Thoracic aorta (tissue), 2 donors: ENCODE measurements around the gene DENND1B. TPM values are rescaled to one million over a fixed set of nuclear protein-coding genes. Genes with fewer than 3 reads are reported as not detected.

Experiments
- ATAC-seq: fragments of 150-250 bp; one replicate; pipeline ENCODE4 v1.8.0; 2017; ENCODE audit warnings: low read depth; ENCODE audit not compliant: insufficient number of reproducible peaks, low FRiP score
- DNase-seq: peaks from one replicate; pipeline ENCODE4 v3.0.0-alpha.2; 2020; ENCODE audit warnings: low spot score
- H3K27ac ChIP-seq, 2 donors: fragments of 200-600 bp; sonication (generic); 1 replicate in 1 of 2; 2 replicates in 1 of 2; pipeline ENCODE4 v1.5.1; 2016; ENCODE audit warnings: mild to moderate bottlenecking in 2 of 2, moderate library complexity in 2 of 2
- H3K27me3 ChIP-seq: fragments of 200-600 bp; sonication (generic); replicated peaks from 2 replicates; pipeline ENCODE4 v1.6.0; 2016; ENCODE audit warnings: mild to moderate bottlenecking; ENCODE audit not compliant: insufficient read depth
- H3K36me3 ChIP-seq: fragments of 200-600 bp; sonication (generic); one replicate; pipeline ENCODE4 v1.5.1; 2016
- H3K4me1 ChIP-seq, 2 donors: fragments of 200-600 bp; sonication (generic); 1 replicate in 1 of 2; 2 replicates in 1 of 2; pipeline versions ENCODE4 v1.5.1 to v1.6.0; 2016; ENCODE audit warnings: low read depth in 2 of 2, mild to moderate bottlenecking in 1 of 2; ENCODE audit not compliant: control insufficient read depth in 1 of 2
- H3K4me3 ChIP-seq: fragments of 200-600 bp; sonication (generic); 2 replicates; pipeline ENCODE4 v1.5.1; 2016; ENCODE audit warnings: mild to moderate bottlenecking
- H3K9me3 ChIP-seq: fragments of 200-600 bp; sonication (generic); 2 replicates; pipeline ENCODE4 v1.5.1; 2016
- total RNA-seq, 2 donors: library from RNA; depleted of rRNA; stranded (reverse); fragments of >200 nt; gene quantifications; one replicate each; pipeline versions ENCODE4 v1.1.0 to v1.2.3, GENCODE V29; 2016
- TF ChIP-seq, protein P1 (sequence below): fragments of 200-600 bp; sonication (generic); IDR thresholded peaks from one replicate; pipeline ENCODE4 v1.5.1; 2019; ENCODE audit warnings: antibody characterized with exemption

Gene DENND1B
- total RNA-seq, 2 donors from 2014 or later = 9.6 to 17.2 TPM

- no peak overlapping the region for H3K4me3 ChIP-seq
- TF ChIP-seq, protein P1, sequence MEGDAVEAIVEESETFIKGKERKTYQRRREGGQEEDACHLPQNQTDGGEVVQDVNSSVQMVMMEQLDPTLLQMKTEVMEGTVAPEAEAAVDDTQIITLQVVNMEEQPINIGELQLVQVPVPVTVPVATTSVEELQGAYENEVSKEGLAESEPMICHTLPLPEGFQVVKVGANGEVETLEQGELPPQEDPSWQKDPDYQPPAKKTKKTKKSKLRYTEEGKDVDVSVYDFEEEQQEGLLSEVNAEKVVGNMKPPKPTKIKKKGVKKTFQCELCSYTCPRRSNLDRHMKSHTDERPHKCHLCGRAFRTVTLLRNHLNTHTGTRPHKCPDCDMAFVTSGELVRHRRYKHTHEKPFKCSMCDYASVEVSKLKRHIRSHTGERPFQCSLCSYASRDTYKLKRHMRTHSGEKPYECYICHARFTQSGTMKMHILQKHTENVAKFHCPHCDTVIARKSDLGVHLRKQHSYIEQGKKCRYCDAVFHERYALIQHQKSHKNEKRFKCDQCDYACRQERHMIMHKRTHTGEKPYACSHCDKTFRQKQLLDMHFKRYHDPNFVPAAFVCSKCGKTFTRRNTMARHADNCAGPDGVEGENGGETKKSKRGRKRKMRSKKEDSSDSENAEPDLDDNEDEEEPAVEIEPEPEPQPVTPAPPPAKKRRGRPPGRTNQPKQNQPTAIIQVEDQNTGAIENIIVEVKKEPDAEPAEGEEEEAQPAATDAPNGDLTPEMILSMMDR = no peak
- no peak for DNase-seq
- no peaks in the 10 kb centered on the region for H3K9me3 ChIP-seq
- no peaks in the 10 kb centered on the region for H3K27me3 ChIP-seq
- no peak overlapping the region for H3K27ac ChIP-seq
- H3K36me3 ChIP-seq = no peaks in the 10 kb centered on the region
- no peak for ATAC-seq
- H3K4me1 ChIP-seq = no peaks in the 10 kb centered on the region
Observed at GRCh38 chr1:197680311-197680710, 95.0 kb downstream of the DENND1B start.

DNA sequence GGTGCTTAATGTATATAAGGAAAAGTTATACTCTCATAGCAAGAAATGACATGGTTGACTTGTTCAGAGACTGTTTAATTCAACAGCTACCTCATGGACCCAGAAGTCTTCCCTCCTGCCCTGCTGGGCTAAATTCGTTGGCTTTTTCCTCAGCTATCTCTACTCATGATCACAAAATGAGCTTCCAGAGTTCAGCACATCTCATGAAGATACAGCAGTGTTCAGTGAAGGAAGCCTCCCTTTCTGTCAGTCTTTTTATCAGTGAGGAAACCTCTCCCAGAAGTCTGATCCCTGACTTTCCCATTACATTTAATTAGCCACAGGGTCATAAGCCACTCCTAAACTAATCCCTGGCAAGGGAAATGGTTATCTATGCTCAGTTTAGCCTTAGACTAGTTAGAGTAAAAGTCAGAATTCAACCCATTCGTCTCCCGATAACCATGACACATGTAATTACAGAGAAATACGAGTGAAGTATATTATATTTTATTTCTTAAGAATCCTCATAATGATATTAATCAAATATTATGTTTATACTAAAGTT lies 97.5 kb downstream of the DENND1B start:
- TF ChIP-seq, protein P1 = no peak
- no peak overlapping the region for H3K27ac ChIP-seq
- no peaks in the 10 kb centered on the region for H3K9me3 ChIP-seq
- no peaks in the 10 kb centered on the region for H3K27me3 ChIP-seq
- no peak overlapping the region for H3K4me3 ChIP-seq
- no peaks in the 10 kb centered on the region for H3K36me3 ChIP-seq
- DNase-seq (no peak), ATAC-seq (no peak)
- no peaks in the 10 kb centered on the region for H3K4me1 ChIP-seq

DNA sequence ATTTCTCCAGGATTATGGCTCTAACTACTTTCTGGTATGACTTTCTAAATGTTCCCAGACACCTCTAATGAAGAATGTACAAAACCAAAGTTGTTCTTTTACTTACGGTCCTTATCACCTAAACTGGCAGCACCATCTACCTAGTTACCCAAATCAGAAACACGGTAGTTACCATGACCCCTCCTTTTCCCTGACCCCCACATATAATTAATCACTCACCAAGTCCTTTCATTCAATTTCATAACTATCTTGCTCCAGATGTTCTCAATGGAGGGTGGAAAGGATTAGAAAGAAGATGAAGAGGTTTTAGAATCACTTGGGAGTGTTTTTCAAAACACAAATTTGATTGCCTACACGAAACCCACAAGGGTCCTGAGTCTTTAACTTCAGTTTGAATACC lies 98.0 kb downstream of the DENND1B start:
- ATAC-seq = no peak
- H3K36me3 ChIP-seq = no peaks in the 10 kb centered on the region

GRCh38 chr1:197675583-197676208 lies 99.6 kb downstream of the DENND1B start:
- H3K4me3 ChIP-seq = no peak overlapping the region
- DNase-seq (no peak), ATAC-seq (no peak)
- TF ChIP-seq, protein P1 = no peak
- no peaks in the 10 kb centered on the region for H3K9me3 ChIP-seq
- no peaks in the 10 kb centered on the region for H3K36me3 ChIP-seq
- H3K27ac ChIP-seq = no peak overlapping the region
- H3K27me3 ChIP-seq = no peaks in the 10 kb centered on the region
- H3K4me1 ChIP-seq = no peaks in the 10 kb centered on the region

More for the DNA sequence above, 98.0 kb downstream of the DENND1B start:
- TF ChIP-seq, protein P1 = no peak
- Histone ChIP-seq H3K27me3 (no peaks in the 10 kb centered on the region), H3K9me3 (no peaks in the 10 kb centered on the region), H3K27ac (no peak overlapping the region), H3K4me3 (no peak overlapping the region), H3K4me1 (no peaks in the 10 kb centered on the region)
- no peak for DNase-seq

GRCh38 chr1:197674286-197674685 lies 101.0 kb downstream of the DENND1B start:
- Histone ChIP-seq H3K4me1 (no peaks in the 10 kb centered on the region), H3K9me3 (no peaks in the 10 kb centered on the region), H3K27me3 (no peaks in the 10 kb centered on the region), H3K27ac (no peak overlapping the region), H3K4me3 (no peak overlapping the region), H3K36me3 (no peaks in the 10 kb centered on the region)
- ATAC-seq (no peak), DNase-seq (no peak)
- TF ChIP-seq, protein P1 = no peak
